HG03520 (cell line): ENCODE results near the gene THOC7.

Source experiments
- ATAC-seq: cut with Tn5 transposase; IDR thresholded peaks from one replicate; pipeline ENCODE4 v1.9.1; 2021; ENCODE audit warnings: mild to moderate bottlenecking, moderate library complexity; ENCODE audit not compliant: unreplicated experiment

The THOC7 gene

DNA sequence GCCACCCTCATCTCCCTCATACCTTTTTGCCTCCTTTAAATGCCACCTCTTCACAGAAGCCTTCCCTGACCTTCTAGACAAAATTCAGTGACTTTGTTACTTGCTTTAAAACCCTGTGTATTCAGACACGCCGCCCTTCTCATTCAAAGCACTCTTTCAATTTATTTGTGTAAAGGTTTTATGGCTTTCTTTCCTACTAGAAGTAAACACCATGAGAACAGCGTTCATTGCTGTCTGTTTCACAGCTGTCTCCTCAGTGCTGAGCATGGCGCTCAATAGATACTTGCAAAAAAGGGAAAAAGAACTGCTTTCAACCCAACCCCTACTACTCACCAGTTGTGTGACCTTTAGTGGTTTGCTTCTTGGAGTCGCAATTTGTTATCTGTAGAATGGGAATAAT is 17.0 kb upstream of the THOC7 start:
- no peak for ATAC-seq

DNA sequence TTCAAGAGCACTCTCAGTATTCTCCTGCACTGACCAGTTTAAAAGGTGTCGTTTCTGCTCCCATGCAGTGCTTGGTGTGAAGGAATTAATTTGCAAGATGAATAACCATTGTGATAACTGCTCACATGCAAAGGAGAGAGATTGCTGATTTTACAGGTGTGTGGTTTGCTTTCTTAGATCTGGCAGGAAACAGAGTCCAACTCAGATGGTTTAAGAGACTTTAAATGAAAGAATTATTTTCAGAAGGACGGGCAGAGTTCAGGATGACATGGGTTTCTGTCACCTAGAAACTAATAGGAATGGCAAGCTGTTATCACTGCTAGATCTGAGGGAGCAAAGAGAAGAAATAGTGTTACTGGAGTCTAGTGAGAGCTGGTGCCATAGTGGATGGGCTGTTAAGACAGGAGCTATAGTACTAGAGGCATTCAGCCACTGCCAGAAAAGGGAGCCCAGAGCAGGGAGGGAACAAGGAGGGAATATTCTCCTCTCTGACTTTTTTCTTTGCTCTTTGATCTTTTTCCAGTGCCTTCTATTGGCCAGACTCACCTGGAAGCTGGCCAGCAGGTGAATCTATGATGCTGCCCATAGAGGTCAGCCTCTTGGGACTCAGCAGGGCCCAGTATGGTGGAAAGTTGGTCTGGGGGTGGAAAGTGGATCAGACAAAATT is 14.9 kb upstream of the THOC7 start:
- ATAC-seq = no peak

DNA sequence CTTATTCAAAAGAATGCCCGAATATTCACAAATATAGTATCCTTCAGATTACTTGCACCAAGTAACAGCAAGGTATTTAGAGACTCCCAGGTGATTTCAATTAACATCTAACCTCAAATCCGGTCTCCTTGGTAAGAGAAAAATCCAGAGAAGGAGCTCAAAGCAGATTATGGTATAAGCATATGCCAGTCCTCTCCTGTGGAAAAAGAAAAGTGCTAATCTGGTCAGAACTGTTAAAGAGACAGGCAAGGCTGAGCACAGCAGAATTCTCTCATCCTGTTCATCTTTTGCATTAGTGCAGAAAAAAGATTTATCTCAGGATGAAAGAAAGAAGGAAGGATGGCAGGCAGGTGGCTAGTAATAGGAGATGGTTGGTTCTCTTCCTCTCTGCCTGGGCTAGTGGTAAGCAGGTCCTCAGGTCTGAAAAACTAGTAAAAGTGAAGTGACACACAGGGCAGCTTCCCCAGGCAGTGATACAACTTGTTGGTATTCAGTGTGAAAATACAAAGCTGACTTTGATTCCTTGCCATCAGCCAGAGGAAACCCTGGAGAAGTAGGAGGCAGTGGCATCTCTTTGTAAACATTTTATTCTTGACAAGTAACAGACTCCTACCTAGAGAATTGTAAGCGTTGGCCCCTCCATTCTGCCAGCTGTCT is 14.3 kb upstream of the THOC7 start:
- no peak for ATAC-seq

DNA sequence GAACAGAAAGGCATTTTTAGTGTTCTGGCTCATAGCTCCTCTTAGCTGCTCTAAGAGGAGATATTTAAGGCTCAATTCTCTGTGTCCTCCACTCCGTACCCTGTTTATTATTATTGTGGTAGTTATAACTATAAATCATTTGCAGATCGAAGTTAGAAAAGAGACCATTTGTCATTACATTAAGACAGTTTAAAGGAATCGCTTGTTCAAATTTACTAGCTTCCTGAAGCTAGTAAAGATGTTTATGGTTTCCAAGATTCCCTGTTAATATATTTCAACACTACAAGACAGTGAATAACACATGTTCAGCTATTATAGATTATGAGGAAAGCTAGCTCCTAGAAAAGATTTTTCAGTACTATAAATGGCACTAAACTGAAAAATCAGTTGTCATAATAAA is 12.7 kb upstream of the THOC7 start:
- no peak for ATAC-seq

DNA sequence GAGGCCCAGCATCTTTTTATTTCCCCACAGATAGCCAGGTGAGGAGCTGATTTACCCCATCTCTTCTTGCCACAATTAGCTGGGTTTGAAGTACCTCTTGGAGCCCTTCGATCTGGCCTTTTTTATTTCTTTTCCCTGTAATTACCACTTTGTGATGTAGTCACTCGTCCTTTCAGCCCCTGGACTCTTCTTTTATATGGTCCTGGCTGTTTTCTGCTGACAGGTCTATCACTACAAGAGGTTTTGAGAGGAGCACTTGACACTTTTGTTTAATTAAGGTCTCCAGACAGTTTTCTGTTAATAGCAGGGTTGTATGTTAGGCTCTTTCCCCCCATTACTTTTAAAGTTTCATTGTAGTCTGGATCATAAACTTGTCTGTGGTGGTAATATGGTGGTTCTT is 11.9 kb upstream of the THOC7 start:
- ATAC-seq = no peak

DNA sequence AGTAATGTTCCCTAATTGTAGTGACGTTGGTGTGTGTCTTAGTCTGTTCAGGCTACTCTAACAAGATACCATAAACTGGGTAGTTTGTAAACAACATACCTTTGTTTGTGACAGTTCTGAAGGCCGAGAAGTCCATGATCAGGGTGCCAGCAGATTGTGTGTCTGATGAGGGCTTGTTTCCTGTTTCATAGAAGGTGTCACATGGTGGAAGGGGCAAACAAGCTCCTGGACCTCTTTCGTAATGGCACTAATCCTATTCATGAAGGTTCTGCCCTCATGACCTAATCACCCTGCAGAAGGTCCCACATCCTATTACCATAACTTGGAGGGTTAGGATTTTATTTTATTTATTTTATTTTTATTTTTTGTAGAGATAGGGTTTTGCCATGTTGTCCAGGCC is 11.2 kb upstream of the THOC7 start:
- no peak for ATAC-seq

DNA sequence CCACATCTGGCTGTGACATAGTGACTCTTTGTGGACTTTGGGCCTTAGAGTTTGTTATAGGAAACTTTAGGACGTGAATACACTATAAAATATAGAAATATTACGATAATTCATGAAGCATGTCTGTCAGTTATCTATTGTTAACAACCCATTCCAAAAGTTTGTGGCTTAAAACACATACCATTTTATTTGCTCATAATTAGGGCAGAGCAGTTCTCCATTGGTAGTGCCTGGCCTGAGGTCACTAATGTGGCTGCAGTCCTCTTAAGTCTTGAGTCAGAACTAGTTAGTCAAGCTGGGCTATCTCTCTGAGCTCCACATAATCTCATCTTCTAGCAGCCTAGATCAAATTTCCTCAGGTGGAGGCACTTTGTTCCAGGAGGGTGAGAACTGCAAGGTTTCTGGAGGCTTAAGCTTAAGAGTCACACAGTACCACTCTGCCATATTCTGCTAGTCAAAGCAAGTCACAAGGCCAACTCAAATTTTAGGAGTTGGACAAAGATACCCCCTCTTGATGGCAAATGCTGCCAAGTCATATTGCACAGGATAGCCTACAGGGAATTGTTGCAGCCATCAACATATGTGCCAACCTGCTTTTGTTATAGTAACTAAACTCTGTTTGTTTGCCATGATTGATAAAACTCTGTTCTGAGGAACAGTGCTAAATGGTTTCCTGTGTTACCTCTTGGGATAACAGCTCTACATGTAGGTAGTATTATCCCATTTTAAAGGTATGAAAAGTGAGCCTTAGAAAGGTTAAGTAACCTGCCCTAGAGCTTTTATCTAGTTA is 8.7 kb upstream of the THOC7 start:
- ATAC-seq = no peak

DNA sequence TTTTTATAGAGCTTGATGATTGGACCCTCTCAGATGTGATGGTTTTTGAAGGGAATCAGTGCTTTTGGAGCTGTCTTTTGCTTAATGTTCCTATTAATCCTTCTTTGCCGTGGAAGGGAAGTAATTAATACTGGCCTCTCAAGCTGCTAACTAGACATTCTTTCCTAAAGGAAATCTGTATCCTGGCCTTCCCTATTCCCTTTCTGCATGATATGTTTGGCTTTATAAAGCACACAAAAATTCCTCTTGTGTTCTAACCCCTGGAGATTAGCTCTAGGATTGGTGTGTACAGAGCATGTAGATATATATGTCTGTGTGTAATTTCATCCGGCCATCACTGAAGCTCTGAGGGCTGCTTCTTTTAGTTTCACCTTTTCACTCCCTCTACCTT is 7.0 kb upstream of the THOC7 start:
- ATAC-seq = no peak

DNA sequence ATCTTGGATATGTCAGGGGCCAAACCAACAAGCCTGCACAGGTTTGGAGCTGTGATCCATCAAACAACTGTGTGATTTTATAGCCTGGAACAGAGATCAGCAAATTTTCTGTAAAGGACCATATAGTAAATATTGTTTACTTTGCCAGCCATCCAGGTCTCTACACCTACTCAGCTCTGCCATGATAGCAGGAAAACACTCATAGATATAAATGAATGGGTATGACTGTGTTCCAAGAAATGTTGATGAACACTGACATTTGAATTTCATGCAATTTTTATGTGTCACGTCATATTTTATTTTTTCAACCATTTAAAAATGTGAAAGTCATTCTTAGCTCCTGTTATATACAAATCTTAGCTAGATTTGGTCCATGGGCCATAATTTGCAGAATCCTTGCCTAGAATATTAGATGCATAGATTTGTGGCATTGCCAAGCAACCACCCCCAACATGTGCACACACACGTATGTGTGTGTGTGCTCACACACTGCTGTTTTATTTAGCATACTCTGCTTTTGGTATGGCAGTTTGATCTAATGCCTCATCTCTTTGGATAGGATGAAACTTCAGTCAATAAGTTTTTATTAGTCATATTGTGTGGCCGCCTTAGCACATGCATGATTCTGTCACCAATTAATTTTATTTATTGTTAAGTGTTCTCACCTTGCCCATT is 6.5 kb upstream of the THOC7 start:
- ATAC-seq = no peak

DNA sequence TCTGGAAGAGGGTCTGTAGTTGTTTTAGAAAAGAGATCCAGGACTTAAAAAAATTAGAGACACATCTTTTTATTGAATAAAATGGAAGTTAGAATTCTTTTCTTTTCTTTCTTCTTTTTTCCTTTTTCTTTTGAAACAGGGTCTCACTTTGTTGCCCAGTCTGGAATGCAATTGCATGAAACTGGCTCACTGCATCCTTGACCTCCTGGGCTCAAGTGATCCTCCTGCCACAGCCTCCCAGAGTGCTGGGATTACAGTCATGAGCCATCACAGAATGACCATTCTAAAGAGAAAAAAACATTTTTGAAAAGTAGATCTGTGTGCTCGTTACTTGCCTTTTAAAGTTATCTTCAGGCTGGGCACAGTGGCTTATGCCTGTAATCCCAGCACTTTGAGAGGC is 3.6 kb upstream of the THOC7 start:
- no peak for ATAC-seq

DNA sequence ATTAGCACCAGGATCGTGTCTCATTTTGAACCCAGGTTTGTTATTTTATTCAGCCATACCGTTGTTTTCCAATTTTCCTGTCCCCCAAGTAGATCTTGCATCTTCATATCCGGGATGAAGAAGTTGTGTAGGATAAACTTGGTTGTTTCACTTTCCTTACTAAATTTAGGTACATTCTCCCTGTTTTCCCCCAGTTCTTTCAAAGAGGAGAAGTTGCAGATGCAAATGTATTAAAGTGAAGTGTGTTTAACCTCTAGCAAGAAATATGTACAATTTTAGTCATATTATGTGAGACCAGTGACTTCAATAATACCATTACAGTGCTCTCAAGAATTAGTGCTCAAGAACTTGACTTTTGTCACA is 1.3 kb upstream of the THOC7 start:
- ATAC-seq = no peak

DNA sequence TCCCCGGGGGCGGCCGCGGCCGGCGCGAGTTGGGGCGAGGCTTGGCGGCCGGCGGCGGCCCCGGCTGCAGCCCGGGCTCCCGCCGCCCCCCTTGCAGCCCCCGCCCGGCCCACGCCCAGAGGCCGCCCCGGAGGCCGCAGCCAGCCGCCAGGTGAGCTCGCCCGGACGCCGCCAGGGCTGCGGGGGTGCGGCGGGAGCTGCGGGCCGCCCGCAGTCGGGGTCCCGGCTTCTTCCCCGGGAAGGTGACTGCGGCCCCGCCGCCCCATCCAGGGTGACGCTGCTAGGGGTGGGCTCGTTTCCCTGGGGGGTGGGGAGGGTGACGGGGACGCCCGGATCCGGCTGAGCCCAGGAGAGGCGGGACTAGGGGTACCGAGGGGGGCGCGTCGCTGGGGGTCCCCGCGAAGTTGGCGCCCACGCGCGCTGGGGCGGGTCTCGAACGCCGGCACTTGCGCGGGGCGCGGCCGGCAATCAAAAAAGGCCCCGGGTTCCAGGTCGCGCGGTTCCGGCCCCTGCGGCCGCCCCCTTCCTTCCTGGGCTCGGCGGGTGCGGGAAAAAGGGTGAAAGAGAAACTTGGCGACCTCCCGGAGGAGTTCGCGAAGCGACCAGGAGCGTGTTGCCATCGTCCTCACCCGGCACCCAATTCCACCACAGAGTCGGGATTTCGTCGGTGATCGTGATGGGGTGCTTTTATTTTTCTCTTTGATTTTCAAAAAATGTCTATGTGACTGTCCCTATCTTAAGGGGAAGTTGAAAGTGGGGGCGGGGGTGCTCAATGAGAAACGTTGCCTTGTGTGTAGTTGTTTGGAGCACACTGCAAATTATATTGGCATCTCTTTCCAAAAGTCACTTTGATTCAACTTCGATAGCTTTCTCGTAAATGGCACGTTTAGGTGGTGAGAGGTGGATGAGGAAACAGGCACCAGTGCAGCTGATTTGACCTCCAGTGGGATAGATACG is 681 bp upstream of the THOC7 start:
- peak; percentile 45 for ATAC-seq

DNA sequence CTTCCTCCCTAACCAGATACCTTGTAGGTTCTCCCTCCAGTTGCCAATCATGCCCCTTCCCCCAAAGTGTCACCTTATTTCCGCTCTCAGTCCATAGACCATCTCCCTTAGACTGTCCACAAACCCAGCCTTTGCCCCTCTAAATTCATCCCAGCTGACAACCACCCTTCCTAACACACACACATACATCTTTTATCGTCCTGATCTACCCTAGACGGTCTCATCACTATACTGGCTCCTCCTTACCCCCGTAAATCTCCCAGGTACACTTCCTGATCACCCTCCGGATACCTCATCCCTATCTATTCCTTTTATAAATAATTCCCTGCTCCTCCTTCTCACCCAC is 828 bp downstream of the THOC7 start:
- no peak for ATAC-seq

DNA sequence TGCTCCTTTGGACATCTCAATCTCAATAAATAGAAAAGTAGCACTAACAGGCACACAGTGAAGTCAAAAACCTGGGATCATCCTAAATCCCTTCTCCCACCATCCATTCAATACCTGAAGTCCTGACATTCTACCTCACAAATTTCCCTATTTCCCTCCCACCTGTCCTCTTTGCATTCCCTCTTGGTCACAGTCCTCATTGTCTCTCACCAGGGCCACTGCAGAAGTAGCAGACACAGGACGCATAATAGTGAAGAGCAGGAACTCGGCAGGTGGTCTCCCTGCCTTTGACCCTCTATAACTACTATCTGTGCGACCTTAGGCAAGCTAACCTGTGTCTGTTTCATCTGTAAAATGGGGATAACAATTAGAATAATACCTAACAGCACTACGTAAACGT is 2.3 kb downstream of the THOC7 start:
- no peak for ATAC-seq

DNA sequence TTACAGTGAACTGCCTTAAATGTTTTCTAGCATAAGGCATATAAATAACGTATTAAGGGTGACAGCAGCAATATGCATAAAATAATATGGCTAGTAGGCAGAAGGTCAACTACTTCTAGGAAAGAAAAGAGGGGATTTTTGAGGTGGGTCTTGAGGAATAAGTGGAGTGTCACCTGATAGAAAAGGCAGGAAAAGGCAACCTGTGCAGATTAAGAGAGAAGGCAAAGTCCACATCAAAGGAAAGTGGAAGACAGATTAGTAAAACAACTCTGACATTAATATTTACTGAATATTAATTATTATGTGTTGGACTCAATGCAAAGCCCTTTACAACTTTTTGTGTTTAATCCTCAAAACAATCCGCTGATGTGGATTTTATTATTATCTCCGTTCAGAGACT is 2.8 kb downstream of the THOC7 start:
- ATAC-seq = no peak

DNA sequence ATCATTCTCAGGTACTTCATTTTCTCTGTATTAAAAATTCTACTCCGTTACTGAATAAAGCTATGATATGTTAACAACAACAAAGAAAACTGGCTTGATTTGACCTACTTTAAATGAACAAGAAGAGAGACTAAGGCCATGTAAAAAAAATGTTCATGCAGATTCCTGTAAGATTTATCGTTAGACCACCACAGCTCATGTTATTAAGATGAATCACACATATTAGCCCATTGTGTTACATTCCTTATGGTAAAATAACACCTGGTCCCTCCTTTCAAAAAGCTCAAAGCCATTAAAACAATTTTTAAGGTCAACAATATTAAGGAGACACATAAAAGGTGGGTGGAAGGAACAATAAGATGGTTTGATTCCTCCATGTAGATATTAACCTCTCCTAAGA is 6.3 kb downstream of the THOC7 start:
- ATAC-seq = no peak

DNA sequence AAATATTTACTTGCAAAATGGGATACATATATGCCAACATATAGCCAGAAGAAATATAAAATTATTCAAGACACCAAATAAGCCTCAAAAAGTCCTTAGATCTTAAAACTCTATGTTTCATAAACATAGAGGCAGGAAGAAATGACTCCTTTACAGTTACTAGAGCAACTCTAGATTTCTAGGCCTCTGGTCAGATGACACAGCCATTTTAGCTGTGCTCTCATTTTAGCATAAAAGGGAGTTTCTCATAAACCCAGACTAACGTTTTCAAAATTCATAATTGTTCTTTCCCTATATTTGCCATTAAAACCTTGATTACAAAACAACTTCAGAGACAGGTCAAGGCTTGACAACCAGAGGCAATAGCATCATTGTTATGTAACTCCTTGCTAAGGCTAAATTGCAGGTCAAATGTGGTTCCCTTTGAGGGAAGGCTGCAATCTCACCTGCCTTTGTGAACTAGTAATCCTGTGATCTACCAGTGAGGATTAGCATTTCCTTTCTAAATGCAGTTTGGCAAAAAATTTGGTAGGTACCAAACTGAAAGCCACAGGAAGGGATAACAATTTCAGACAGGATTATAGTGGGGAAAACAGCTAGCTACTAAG is 8.2 kb downstream of the THOC7 start:
- no peak for ATAC-seq

DNA sequence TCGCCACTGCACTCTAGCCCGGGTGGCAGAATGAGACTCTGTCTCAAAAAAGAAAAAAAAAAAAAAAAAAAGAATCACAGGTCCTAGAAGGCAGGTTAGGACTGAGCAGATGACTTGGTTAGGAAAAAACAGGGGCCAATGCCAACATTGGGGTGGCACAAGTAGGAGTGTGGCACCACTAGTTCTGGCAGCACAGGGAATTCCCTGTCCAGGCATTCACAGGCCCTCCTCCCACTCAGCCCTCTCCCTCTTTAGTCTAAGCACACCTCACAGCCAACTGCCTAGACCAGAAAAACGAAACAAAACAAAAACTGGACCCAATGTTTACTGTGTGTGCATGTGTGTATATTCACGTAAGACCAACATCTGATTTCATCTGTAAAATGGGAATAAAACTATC is 10.5 kb downstream of the THOC7 start:
- ATAC-seq = no peak

DNA sequence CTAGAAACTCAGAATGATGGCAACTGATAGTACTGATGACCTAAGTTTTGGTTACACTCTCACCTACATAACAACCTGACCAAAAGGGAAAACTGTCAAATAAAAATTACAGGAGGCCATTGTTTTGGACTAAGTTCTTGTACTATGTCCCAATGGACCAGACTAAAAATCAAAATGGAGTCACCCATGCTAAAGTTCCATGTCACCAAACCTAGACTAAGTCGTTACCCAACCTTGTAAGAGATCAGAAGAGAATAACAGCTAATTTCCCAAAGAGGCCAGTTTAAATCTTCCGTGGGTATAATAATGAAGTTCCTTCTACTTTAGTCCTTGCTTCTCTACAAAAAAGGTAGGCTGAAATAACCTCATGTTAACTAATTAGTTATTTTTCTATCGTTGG is 12.3 kb downstream of the THOC7 start:
- no peak for ATAC-seq

DNA sequence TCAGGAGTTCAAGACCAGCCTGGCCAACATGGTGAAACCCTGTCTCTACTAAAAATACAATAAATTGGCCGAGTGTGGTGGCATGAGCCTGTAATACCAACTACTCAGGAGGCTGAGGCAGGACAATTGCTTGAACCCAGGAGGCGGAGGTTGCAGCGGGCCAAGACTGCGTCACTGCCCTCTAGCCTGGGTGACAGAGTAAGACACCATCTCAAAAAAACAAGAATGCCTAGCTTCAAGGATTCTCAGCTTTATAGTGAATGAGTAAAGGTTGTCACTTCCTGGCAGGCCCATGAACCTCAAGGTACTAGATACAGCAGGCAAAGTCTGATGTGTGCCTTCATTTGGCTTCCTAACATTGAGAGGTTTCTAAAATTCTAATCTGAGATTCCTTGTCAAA is 14.4 kb downstream of the THOC7 start:
- ATAC-seq = no peak
